COLO829 (cell line): ENCODE measurements around the gene SETD2.
"Not testable (repeated sequence)": the region's sequence is repeated elsewhere in the genome, so short reads cannot be mapped to it uniquely, and the experiment has no call there.

Source experiments
- DNase-seq: peaks from one replicate; pipeline ENCODE4 v3.0.0; 2012; ENCODE audit warnings: low spot score

SETD2 gene

DNA sequence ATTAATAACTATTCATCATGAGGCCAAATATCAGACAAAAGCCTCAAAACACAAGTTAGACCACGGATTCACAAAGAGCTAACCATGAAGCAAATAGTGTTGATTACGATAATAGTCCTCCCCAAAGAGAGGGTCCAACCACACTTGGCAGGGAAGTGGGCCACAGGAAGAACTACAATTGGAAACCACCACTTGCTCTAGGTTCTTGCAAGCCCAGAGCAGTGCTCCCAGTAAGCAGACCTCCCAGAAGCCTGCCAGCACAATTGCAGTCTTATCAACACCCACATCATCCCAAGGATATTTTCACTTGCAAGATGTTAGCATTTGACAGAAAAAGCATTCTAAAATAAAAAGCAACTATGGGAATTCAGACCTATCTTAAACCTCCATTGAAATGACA lies 11.3 kb downstream of the SETD2 start:
- DNase-seq = no peak

DNA sequence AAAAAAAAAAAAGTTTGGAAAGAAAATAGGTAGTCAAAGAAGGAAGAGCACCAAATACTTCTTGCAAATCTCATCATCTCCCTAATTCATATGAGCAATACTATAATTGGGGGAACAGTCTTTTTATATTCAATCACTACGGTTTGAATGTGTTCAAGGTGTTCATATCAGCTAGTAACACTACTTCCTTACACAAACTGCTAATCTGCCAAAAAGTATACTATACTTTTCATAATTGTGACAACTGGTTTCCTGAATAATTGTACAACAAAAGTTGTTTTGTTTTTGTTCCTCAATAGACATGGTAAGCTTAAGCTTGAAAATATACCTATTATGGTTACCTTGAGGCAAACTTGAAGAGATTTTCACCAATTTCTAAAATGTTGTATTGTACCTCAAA lies 12.1 kb downstream of the SETD2 start:
- DNase-seq = no peak

DNA sequence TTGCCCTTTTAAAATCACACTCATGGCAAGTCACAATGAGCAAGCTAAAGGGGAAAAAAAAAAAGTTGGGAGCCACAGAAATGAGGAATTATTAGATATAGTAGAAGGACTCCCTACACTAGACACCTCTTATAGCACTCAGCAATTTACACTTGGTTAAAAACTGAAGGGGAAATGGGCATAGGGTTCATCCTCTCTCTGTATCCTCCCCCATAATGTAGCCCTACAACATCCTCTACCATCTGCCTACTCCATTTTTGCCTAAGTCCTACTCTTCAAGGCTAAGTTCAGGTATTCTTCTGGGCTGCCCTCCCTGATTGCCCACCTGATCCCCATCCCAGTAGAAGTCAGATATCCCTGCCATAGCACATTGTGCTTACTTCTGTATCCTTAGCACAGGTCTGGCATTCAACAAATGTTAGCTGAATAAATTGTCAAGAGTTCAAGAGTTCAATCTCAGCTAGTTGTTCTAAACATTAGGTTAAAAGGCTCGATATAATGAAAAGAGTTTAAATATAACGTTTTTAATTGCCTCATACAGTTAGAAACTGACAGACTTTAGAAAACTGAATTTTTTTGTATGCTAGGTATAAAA lies 14.5 kb downstream of the SETD2 start:
- no peak for DNase-seq

DNA sequence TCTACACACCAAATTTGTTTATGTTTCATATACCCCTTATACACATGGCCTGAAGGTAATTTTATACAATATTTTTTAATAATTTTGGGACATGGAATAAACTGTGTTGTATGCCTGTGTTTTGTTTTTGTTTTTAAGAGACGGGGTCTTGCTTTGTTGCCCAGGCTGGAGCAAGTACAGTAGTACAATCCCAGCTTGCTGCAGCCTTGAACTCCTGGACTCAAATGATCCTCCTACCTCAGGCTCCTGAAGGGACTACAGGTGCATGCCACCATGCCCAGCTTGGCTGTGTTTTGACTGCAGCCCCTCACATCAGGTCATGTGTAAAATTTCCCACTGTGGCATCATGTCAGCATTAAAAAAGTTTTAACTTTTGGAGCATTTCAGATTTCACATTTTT lies 18.6 kb downstream of the SETD2 start:
- DNase-seq = no peak

DNA sequence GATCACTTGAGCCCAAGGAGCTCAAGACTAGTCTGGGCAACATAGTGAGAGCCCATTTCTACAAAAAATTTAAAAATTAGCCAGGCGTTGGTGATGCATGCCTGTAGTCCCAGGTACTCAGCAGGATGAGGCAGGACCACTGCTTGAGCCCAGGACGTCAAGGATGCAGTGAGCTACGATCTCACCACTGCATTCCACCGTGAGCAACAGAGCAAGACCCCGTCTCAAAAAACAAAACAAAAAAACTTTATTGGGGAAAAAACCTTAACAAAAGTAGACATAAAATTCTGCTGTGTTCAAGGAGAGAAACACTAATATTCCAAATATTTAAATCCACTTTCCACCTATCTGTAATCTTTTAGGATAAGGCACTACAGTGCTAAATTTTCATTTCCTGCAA lies 20.8 kb downstream of the SETD2 start:
- DNase-seq = no peak

DNA sequence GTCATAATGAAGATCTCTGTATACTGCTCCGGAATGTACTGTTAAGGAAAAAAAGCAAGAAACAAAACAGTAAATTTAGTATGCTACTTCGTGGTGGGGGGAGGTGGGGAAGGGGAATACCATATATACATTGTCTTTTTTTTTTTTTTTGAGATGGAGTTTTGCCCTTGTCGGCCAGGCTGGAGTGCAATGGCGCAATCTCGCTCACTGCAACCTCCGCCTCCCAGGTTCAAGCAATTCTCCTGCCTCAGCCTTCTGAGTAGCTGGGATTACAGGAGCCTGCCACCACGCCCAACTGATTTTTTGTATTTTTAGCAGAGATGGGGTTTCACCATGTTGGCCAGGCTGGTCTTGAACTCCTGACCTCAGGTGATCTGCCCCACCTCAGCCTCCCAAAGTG lies 21.4 kb downstream of the SETD2 start:
- DNase-seq = not testable (repeated sequence)

DNA sequence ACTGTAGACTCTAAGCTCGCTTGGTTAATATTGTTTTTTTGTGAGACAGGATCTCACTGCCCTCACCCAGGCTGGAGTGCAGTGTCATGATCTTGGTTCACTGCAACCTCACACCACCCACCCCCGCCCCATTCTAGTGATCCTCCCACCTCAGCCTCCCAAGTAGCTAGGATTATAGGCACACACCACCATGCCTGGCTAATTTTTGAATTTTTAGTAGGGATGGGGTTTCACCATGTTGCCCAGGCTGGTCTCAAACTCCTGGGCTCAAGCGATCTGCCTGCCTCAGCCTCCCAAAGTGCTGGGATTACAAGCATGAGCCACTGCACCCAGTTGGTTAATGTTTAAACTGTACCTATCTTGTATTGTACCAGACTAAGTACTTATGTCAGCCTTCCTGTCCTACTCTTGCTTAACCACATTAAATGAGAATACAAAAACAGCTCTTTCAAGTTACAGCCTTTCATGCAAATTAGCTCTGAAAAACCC lies 22.9 kb downstream of the SETD2 start:
- not testable (repeated sequence) for DNase-seq

DNA sequence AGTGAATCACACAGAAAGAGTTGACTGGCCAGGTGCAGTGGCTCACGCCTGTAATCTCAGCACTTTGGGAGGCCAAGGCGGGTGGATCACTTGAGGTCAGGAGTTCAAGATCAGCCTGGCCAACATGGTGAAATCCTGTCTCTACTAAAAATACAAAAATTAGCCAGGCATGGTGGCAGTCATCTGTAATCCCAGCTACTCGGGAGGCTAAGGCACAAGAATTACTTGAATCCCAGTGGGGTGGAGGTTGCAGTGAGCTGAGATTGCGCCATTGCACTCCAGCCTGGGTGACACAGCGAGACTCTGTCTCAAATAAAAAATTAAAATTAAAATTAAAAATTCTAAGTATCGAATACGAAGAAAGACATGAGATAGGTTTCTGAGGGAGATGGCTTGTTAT lies 23.4 kb downstream of the SETD2 start:
- not testable (repeated sequence) for DNase-seq

DNA sequence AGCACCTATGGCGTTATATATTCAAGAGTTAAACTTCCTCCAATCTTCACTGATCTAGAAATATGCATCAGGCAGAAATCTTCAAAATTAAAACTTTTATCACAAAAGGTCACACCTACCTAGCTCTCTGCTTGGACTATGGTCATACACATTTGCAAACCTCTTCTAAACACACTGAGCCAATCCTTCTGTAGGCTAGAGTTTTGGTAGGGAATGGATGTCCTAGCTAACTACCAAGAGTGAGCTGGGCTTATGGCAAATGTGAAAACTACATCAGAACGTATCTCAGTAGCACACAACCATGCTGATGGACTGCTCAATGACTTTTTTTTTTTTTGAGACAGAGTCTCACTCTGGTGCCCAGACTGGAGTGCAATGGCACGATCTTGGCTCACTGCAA lies 29.6 kb downstream of the SETD2 start:
- DNase-seq = no peak

DNA sequence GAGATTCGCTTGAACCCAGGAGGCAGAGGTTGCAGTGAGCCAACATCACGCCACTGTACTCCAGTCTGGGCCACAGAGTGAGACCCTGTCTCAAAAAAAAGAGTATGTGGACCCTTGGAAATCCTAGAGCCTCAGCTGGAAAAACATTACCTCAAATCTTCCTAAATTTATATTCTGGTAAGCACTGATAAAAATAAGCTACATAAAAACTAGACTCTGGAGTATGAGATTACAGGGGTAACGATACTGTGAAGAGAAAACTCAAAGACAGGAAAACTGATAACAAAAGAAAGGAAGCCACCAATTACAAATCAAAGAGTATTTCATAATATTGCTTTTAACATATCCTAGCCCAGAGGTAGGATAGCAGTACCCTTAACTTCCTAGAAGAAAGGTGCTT lies 30.3 kb downstream of the SETD2 start:
- no peak for DNase-seq

DNA sequence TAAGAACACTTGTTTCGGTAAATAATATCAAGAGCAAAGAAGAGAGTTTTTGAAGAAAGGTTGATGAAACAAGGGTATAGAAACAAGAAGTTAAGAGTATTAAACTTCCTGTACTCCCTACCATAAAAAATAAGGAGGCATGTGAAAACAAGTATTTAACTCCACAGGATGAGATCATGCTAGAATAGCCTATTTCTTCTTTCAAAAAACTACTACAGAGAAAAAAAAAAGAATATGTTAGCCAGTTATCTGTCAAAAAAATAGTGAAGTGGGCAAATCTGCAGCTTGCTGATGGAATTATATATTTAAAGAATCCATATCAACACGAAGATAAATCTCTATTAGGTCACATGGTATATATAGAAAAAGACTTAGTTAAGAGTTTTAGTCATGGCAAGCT lies 33.4 kb downstream of the SETD2 start:
- no peak for DNase-seq

DNA sequence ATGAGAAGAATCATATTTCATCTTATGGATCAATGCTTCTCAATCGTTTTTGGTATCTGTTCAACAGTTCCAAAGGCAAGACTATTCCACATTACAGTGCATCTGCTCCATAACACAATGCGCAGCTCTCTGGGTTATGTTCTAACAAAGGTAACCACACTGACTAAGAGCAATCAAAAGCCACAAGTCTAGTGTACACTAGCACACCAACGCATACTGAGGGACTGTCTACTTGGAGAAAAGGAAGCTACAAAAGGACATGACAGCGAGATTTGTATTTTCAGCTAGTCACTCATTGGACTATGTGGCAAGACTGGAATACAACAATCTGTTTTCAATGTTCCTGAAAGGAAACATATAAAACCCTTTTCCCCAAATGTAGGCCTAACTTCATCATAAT lies 35.8 kb downstream of the SETD2 start:
- no peak for DNase-seq

DNA sequence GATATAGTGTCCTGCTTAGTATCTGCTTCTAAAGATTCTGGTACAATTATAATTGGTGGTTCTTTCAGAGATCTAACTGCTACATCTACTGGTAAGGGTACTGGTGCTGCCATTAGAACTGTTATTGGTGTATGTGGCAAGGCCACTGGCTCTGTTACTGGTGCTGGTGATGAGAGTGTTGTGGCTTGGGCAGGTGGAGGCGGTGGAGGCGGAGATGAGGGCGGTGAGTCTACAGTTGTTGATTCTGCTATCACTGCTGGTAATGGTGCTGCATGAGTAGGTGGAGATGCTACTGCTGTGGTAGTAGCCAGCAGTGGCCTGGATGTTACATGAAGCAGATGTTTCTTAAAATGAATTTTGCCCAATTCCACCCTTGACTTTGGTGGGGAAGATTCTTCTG lies 40.1 kb downstream of the SETD2 start:
- DNase-seq = no peak

DNA sequence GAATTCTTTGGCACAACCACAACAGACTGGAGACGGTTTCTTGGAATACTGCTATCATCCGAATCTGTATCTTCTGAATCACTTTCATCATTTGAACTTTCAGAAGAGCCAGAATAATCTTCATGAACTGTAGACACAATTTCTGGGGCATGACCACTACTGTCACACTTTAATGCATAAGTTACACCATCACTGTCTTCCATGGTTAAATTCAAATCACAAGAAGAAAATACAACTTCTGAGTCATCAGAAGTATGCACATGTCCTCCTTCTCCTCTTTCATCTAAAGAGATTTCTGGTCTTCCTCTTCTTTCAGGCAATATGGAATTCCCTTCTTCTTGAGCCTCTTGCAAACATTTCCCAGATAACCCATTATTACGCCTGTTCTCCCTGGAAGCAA lies 42.5 kb downstream of the SETD2 start:
- no peak for DNase-seq

DNA sequence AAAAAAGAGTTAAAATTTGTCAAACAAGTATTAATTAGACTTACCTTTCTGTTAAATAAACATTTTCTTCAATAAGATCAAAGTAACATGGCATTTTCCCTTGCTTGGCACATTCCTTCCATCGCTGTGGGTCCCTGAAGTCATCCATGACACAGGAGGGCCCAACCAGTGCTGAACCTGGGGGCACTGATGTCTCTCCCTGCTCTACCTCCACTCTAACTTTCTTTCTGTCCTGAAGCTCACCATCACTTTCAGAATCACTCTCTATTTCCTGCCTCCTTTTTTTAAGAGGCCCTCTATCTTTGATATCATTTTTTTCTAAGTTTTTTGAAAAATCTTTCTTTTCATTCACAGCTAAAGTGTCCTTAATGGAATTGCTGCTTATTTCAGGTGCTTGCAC lies 43.8 kb downstream of the SETD2 start:
- no peak for DNase-seq

DNA sequence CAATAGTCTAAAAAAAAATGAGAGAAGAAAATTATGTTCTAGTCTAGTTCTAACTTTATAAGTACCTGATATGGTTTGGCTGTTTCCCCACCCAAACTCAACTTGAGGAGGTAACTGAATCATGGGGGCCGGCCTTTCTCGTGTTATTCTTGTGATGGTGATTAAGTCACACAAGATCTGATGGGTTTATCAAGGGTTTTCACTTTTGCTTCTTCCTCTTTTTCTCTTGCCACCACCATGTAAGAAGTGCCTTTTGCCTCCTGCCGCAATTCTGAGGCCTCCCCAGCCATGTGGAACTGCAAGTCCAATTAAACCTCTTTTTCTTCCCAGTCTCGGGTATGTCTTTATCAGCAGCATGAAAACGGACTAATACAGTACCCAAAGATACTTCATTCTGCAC lies 44.5 kb downstream of the SETD2 start:
- not testable (repeated sequence) for DNase-seq

DNA sequence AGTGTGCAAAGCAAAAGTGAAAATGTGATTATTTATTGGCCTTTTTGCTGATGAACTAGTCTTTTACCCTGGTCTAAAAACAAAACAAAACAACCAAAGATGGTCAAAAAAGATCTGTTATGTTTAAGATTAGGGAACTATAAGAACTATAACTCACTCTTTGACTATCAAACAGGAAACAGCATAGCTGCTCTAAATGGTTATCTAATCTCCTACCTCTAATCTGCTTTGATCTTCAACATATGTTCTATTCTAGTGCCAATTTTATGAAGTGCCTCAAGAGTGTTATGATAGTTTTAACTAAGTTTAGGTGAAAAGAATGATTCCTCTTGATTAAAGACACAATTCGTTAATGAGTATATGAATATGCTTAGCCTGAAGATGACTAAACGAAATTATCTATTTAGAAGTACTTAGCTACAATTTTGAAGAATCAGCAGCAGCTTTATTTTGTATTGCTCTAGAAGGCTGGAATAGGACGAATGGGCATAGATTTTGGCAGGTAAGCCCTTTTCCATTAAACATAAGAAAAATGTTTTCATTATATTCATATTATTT lies 46.0 kb downstream of the SETD2 start:
- DNase-seq = no peak

DNA sequence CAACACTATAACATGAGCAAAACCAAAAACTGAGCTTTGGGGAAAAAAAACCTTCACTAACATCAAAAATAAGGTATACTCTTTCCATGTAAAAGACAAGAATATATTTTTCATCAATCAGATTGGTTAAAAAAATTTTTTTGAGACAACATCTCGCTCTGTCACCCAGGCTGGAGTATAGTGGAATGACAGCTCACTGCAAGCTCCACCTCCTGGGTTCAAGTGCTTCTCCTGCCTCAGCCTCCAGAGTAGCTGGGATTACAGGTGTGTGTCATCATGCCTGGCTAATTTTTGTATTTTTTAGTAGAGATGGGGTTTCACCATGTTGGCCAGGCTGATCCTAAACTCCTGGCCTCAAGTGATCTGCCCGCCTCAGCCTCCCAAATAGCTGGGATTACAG lies 48.4 kb downstream of the SETD2 start:
- not testable (repeated sequence) for DNase-seq

DNA sequence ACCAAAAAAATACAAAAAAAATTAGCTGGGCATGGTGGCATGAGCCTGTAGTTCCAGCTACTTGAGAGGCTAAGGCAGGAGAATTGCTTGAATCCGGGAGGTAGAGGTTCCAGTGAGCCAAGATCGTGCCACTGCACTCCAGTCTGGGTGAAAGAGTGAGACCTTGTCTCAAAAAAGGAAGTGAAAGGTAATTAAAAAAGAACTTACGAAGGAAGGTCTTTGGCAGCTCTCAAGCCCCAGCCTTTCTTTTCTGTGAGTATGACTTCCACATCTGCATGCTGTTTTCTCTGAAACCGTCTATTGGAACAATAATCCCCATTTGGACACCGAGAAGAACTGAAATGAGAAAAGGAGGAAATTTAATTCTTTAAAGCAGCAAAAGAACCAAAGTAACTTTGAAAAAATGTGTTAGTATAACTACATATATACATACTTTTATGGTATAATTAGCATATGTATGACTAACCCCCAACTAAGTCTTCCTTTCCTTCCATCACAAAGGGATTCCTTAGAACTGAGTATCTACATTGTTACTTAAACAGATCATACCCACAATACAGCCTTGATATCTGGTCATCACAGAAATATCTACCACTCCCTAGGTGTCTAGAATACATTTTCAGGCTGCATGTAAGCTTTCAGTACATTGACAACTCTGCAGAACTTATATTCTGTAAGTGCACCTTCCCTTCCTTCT lies 50.1 kb downstream of the SETD2 start:
- DNase-seq = no peak

DNA sequence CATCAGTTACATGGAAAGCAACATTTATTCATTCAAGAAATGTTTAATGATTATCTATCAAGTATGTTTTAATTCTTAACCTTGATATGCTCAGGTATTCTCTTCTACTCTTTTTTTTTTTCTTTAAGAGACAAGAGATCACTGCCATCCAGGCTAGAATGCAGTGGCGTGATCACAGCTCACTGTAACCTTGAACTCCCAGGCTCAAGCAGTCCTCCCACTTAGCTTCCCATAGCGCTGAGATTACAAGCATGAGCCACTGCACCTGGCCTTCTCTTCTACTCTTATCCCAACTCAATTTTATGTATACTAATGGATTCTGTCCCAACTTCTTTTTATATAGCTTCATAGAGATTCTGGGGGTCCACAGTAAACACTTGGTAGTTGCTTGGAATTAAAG lies 50.9 kb downstream of the SETD2 start:
- DNase-seq = no peak

DNA sequence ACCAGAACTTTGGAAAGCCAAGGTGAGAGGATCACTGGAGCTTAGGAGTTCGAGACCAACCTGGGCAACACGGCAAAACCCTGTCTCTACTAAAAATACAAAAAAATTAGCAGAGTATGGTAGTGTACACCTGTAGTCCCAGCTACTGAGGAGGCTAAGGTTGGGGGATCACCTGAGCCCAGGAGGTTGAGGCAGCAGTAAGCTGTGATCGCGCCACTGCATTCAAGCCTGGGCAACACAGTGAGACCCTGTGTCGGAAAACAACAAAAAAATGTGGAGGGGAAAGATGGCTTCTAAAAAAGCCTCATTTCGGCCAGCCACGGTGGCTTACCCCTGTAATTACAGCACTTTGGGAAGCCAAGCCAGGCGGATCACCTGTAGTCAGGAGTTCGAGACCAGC lies 54.5 kb downstream of the SETD2 start:
- DNase-seq = no peak

DNA sequence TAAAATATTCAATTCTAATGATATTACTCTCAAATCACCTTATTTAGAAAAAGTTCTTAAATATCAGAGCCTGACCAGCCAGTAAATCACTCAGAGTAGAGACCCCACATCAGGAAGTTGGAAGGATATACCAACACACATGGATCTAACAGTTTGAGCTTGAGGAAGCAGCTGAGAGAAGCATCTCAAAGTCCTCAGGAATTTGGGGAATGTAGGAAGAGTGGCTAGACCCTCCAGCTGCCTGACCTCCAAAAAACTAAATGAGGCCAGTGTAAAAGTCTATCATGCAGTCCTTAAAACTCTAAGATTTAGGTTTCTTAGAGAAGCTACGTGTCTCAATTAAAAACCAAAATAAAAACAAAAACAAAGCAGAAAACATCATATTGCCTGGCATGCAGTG lies 55.4 kb downstream of the SETD2 start:
- no peak for DNase-seq

DNA sequence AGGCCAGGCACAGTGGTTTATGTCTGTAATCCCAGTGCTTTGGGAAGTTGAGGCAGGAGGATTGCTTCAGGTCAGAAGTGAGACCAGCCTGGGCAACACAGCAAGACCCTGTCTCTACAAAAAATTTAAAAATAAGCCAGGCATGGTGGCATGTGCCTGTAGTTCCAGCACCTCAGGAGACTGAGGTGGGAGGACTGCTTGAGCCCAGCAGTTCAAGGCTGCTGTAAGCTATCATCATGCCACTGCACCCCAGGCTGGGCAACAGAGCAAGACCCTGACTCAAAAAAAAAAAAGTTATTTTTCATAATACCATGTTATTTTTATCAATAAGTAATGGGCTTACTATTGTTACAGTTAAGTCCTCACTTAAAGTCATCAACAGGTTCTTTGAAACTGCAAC lies 59.7 kb downstream of the SETD2 start:
- DNase-seq = no peak

DNA sequence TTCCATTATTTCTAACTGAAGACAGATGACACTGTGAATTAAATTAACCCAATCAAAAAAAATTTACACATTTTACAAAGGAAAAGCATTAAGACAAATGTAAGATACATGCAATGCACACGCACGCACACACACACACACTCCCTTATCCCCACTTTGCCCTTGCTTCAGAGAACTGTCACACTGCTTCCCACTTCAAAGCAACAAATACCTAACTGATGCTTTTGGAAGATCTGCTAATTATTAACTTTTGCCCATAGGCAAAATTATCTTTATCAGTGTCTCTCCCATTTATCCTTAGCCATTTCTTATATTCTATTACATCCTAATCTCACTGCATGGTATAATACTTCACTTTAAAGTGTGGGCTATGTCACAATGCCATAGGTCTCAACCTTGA lies 60.3 kb downstream of the SETD2 start:
- DNase-seq = no peak
